CD4-positive, alpha-beta T cell (primary cell): ENCODE measurements around the gene LRIG1. TPM values are rescaled to one million over a fixed set of nuclear protein-coding genes. Genes with fewer than 3 reads are reported as not detected.

ENCODE experiments used
- ATAC-seq: fragments of 200-7000 bp; cut with Tn5 transposase; one replicate; pipeline ENCODE4 v1.10.0; 2022; ENCODE audit warnings: mild to moderate bottlenecking; ENCODE audit not compliant: poor library complexity
- CTCF ChIA-PET: fragments of 350-600 bp; sonication (Branson Sonifier 250); formaldehyde crosslinking; loops from one replicate; lab custom pipeline; 2021; ENCODE audit warnings: antibody characterized with exemption, inconsistent platforms; lab: Charles Lee
- POLR2A ChIA-PET: fragments of 350-600 bp; sonication (Branson Sonifier 250); formaldehyde crosslinking; loops from one replicate; lab custom pipeline; 2021; ENCODE audit warnings: antibody characterized with exemption, inconsistent platforms; lab: Charles Lee
- DNase-seq, 14 experiments: peaks; one replicate each; pipeline ENCODE4 v3.0.0-alpha.2; 2013 to 2020; ENCODE audit warnings: mixed read lengths in 2 of 14
- H3K27ac ChIP-seq, 2 donors: one replicate each; pipeline versions ENCODE4 v1.5.1 to v1.7.0; 2013; ENCODE audit warnings: low read length in 2 of 2, low read depth in 1 of 2, mild to moderate bottlenecking in 1 of 2
- H3K27me3 ChIP-seq, 2 experiments: 1 replicate in 1 of 2; 2 replicates in 1 of 2; pipeline versions ENCODE4 v1.6.1 to v1.7.0; 2013; ENCODE audit warnings: low read length in 2 of 2, control low read depth in 1 of 2, mild to moderate bottlenecking in 1 of 2, moderate library complexity in 1 of 2; ENCODE audit not compliant: insufficient read depth in 2 of 2, control insufficient read depth in 1 of 2
- H3K36me3 ChIP-seq: one replicate; pipeline ENCODE4 v1.6.1; 2013; ENCODE audit warnings: low read length, control low read depth; ENCODE audit not compliant: insufficient read depth
- H3K4me1 ChIP-seq: one replicate; pipeline ENCODE4 v1.6.1; 2013; ENCODE audit warnings: low read length, control low read depth; ENCODE audit not compliant: insufficient read depth
- H3K4me3 ChIP-seq: one replicate; pipeline ENCODE4 v1.5.1; 2013; ENCODE audit warnings: mild to moderate bottlenecking, low read length, moderate library complexity
- H3K9me3 ChIP-seq, 2 experiments: 1 replicate in 1 of 2; 2 replicates in 1 of 2; pipeline versions ENCODE4 v1.6.1 to v1.7.0; 2013; ENCODE audit warnings: low read length in 2 of 2, mild to moderate bottlenecking in 2 of 2, control low read depth in 1 of 2, moderate library complexity in 1 of 2; ENCODE audit not compliant: control insufficient read depth in 1 of 2, insufficient read depth in 1 of 2
- H3K27ac Mint-ChIP-seq: one replicate; pipeline ENCODE4 v1.8.0; 2020; ENCODE audit warnings: mixed read lengths
- H3K27me3 Mint-ChIP-seq: one replicate; pipeline ENCODE4 v1.8.0; 2021; ENCODE audit warnings: mixed read lengths
- H3K36me3 Mint-ChIP-seq: one replicate; pipeline ENCODE4 v1.8.0; 2021; ENCODE audit warnings: low read depth, mixed read lengths
- H3K4me1 Mint-ChIP-seq: one replicate; pipeline ENCODE4 v1.8.0; 2021; ENCODE audit warnings: low read depth, mixed read lengths
- H3K4me3 Mint-ChIP-seq: one replicate; pipeline ENCODE4 v1.8.0; 2020; ENCODE audit warnings: mild to moderate bottlenecking, mixed read lengths
- H3K9me3 Mint-ChIP-seq: one replicate; pipeline ENCODE4 v1.8.0; 2020; ENCODE audit warnings: mixed read lengths
- CTCF ChIP-seq: fragments of 200-600 bp; IDR thresholded peaks from one replicate; pipeline ENCODE4 v1.8.0; 2022; ENCODE audit warnings: antibody characterized with exemption, mild to moderate bottlenecking
- intact Hi-C, 2 experiments: fragments of 100-400 bp; cut with DNase I in 1 of 2; cut with micrococcal nuclease in 1 of 2; formaldehyde crosslinking; loops; one replicate each; pipeline versions ENCODE4 v1.15.1 to v1.9.0; 2023 to 2025; cut with DNase I, micrococcal nuclease
- total RNA-seq, 174 experiments: library from RNA in 2 of 174; stranded (reverse) in 2 of 174; gene quantifications; one replicate each; pipeline ENCODE4 v1.2.3 and lab custom pipeline; 2021 to 2026

Gene LRIG1
- total RNA-seq, 2 experiments from 2014 or later: 30.1 to 33.1 TPM

GRCh38 chr3:66406163-66406562, 94.7 kb downstream of the LRIG1 start:
- CTCF ChIA-PET: no interaction called here
- H3K36me3 Mint-ChIP-seq: peaks cover 56% of the 10 kb centered on the region
- H3K27ac Mint-ChIP-seq: no peak overlapping the region
- no peaks in the 10 kb centered on the region for H3K27me3 ChIP-seq
- POLR2A ChIA-PET: no interaction called here
- peaks cover 87% of the 10 kb centered on the region for H3K36me3 ChIP-seq
- no peaks in the 10 kb centered on the region for H3K4me1 Mint-ChIP-seq
- no peaks in the 10 kb centered on the region for H3K9me3 Mint-ChIP-seq
- H3K27ac ChIP-seq: no peak overlapping the region
- DNase-seq (no peak), ATAC-seq (no peak)
- no peak overlapping the region for H3K4me3 ChIP-seq
- TF ChIP-seq CTCF: no peak
- intact Hi-C loops: loop anchor here (5.0 kb wide), 1 partner anchor 96 kb away; the partner anchor contains the start of gene LRIG1 (in 2 of the 2)
- peaks cover 3% of the 10 kb centered on the region for H3K4me1 ChIP-seq
- H3K4me3 Mint-ChIP-seq: no peak overlapping the region
- H3K27me3 Mint-ChIP-seq: no peaks in the 10 kb centered on the region
- no peaks in the 10 kb centered on the region for H3K9me3 ChIP-seq

- ATAC-seq: no peak
- Histone ChIP-seq H3K27ac (no peak overlapping the region), H3K27me3 (no peaks in the 10 kb centered on the region), H3K9me3 (no peaks in the 10 kb centered on the region), H3K36me3 (peaks cover 85% of the 10 kb centered on the region), H3K4me3 (no peak overlapping the region), H3K4me1 (peaks cover 3% of the 10 kb centered on the region)
- CTCF ChIA-PET: no interaction called here
- no peak for TF ChIP-seq CTCF
- intact Hi-C loops: loop anchor here (5.0 kb wide), 1 partner anchor 97 kb away; the partner anchor contains the start of gene LRIG1 (in 2 of the 2)
- no peaks in the 10 kb centered on the region for H3K4me1 Mint-ChIP-seq
- H3K27ac Mint-ChIP-seq: no peak overlapping the region
- no peaks in the 10 kb centered on the region for H3K27me3 Mint-ChIP-seq
- no peak overlapping the region for H3K4me3 Mint-ChIP-seq
- POLR2A ChIA-PET: no interaction called here
- DNase-seq: no peak
- peaks cover 54% of the 10 kb centered on the region for H3K36me3 Mint-ChIP-seq
- no peaks in the 10 kb centered on the region for H3K9me3 Mint-ChIP-seq
Observed at GRCh38 chr3:66405701-66406091, 95.1 kb downstream of the LRIG1 start.

GRCh38 chr3:66404903-66405700, 95.7 kb downstream of the LRIG1 start:
- Mint-ChIP-seq H3K27ac (no peak overlapping the region), H3K4me3 (no peak overlapping the region), H3K9me3 (no peaks in the 10 kb centered on the region), H3K4me1 (no peaks in the 10 kb centered on the region), H3K36me3 (peaks cover 48% of the 10 kb centered on the region), H3K27me3 (no peaks in the 10 kb centered on the region)
- ChIA-PET CTCF (interaction anchor here (0.9 kb wide), 1 partner anchor 417 kb away, joined by 3 read pairs; no protein-coding TSS in a partner anchor), POLR2A (no interaction called here)
- intact Hi-C loops: loop anchor here (5.0 kb wide), 1 partner anchor 97 kb away; the partner anchor contains the start of gene LRIG1 (in 2 of the 2)
- DNase-seq (no peak), ATAC-seq (no peak)
- no peak overlapping the region for H3K4me3 ChIP-seq
- H3K4me1 ChIP-seq: peaks cover 3% of the 10 kb centered on the region
- no peaks in the 10 kb centered on the region for H3K27me3 ChIP-seq
- no peak overlapping the region for H3K27ac ChIP-seq
- peaks cover 84% of the 10 kb centered on the region for H3K36me3 ChIP-seq
- H3K9me3 ChIP-seq: no peaks in the 10 kb centered on the region
- no peak for TF ChIP-seq CTCF
